Psoas muscle (tissue), 8 donors: Measurements from ENCODE around the gene LCNL1. TPM values are rescaled to one million over a fixed set of nuclear protein-coding genes. Genes with fewer than 3 reads are reported as not detected.

Experiments
- ATAC-seq, 4 donors: fragments of 200-7000 bp; cut with Tn5 transposase; one replicate each; pipeline ENCODE4 v1.9.1; 2020; ENCODE audit warnings: moderate library complexity in 3 of 4, mild to moderate bottlenecking in 2 of 4
- DNase-seq, 2 donors: peaks; one replicate each; pipeline ENCODE4 v3.0.0-alpha.2; 2020
- H3K27ac ChIP-seq: fragments of 200-600 bp; one replicate; pipeline ENCODE4 v1.8.0; 2022
- H3K27me3 ChIP-seq, 3 donors: fragments of 200-600 bp in 1 of 3; one replicate each; pipeline versions ENCODE4 v1.6.1 to v1.8.0; 2013 to 2022; ENCODE audit warnings: low read length in 2 of 3, mild to moderate bottlenecking in 2 of 3, moderate library complexity in 1 of 3; ENCODE audit not compliant: insufficient read depth in 3 of 3
- H3K36me3 ChIP-seq, 2 donors: fragments of 200-600 bp in 1 of 2; one replicate each; pipeline versions ENCODE4 v1.6.1 to v1.8.0; 2013 to 2022; ENCODE audit warnings: low read depth in 1 of 2, mild to moderate bottlenecking in 1 of 2, moderate library complexity in 1 of 2; ENCODE audit not compliant: insufficient read depth in 1 of 2
- H3K4me1 ChIP-seq: fragments of 200-600 bp; one replicate; pipeline ENCODE4 v1.8.0; 2022
- H3K4me3 ChIP-seq: fragments of 200-600 bp; one replicate; pipeline ENCODE4 v1.8.0; 2022; ENCODE audit warnings: mild to moderate bottlenecking
- H3K9me3 ChIP-seq: fragments of 200-600 bp; one replicate; pipeline ENCODE4 v1.8.0; 2022
- CTCF ChIP-seq: fragments of 200-600 bp; IDR thresholded peaks from one replicate; pipeline ENCODE4 v1.8.0; 2022; ENCODE audit warnings: antibody characterized with exemption
- WGBS, 3 donors: extraction: QIAGEN DNeasy Blood & Tissue Kit; methylation state at CpG; one replicate each; pipeline versions ENCODE4 v1.1.6 to v1.1.7; 2013; 5-methylcytosine and 5-hydroxymethylcytosine counted together
- intact Hi-C, 2 donors: fragments of 100-400 bp; cut with DNase I; formaldehyde crosslinking; loops; one replicate each; pipeline versions ENCODE4 v1.11.0 to v1.14.2; 2022
- polyA plus RNA-seq, 3 donors: library from polyadenylated mRNA; stranded (reverse); fragments of 200-250 nt; gene quantifications; one replicate each; pipeline ENCODE4 v1.2.3, GENCODE V29; 2013
- total RNA-seq, 4 donors: library from RNA; stranded (reverse); fragmentation: NEBNext Ultra II Directional in 2 of 4; extraction: Animal tissue kit (Norgen Biotek cat#: 25700) in 2 of 4; gene quantifications; one replicate each; pipeline versions ENCODE4 v1.2.1 to v1.2.4, GENCODE V29; 2021 to 2023
- donor health status: healthy with polysubstance abuse.
- donor health status: DM: no; HTN: no; CAD: no; lungs with moderate emphysema.
- donor health status: Bipolar disorder and iron deficiency.
- donor health status: healthy.
- donor health status: DM: yes; HTN: yes; CAD: no.
- donor health status: DM: no; HTN: no; CAD: no.
- donor health status: DM: no; HTN: no; CAD: no.
- donor health status: DM: yes; HTN: yes; CAD: no.

The LCNL1 gene
- total and polyA plus RNA-seq, 7 donors = 0.04 to 0.79 (median 0.14) TPM

- Histone ChIP-seq H3K4me3 (peak overlapping the region; percentile 43), H3K4me1 (peaks cover 26% of the 10 kb centered on the region), H3K27me3 (no peaks in the 10 kb centered on the region), H3K9me3 (no peaks in the 10 kb centered on the region), H3K36me3 (peaks cover 6 to 11% of the 10 kb centered on the region in 2 donors), H3K27ac (peak overlapping the region; percentile 87)
- intact Hi-C loops = loop anchor here (5.0 kb wide), 2 partner anchors 45 to 100 kb away; partner anchors contain the start of genes PAXX (in 1 of the 2) and PHPT1 (in 1 of the 2)
- 26 to 37% (median 30%) methylated on average over 25 to 26 of the region's 26 CpGs for WGBS, 3 donors
- DNase-seq (peak; percentile 32 to 60), ATAC-seq (peak in 3 of 4 donors; percentile 6 to 15 (median 10))
- TF ChIP-seq CTCF = no peak
These were observed 35.5 kb upstream of the LCNL1 start for GRCh38 chr9:136947028-136947891.

- ATAC-seq = no peak
- Histone ChIP-seq H3K36me3 (peaks cover 0 to 3% of the 10 kb centered on the region in 2 donors), H3K4me3 (no peak overlapping the region), H3K27me3 (no peaks in the 10 kb centered on the region), H3K9me3 (no peaks in the 10 kb centered on the region), H3K4me1 (peaks cover 20% of the 10 kb centered on the region), H3K27ac (peak overlapping the region; percentile 87)
- 37 to 44% (median 39%) methylated on average over 15 of the region's 15 CpGs for WGBS, 3 donors
- intact Hi-C loops = loop anchor here (2.0 to 5.0 kb wide), 3 partner anchors 44 to 101 kb away; partner anchors contain the start of genes PAXX (in 1 of the 2) and PHPT1 (in 1 of the 2)
- DNase-seq = peak; percentile 59 to 79
- TF ChIP-seq CTCF = peak; percentile 41
These were observed 34.8 kb upstream of the LCNL1 start for GRCh38 chr9:136947955-136948510.

GRCh38 chr9:136949239-136949816 lies 33.5 kb upstream of the LCNL1 start:
- H3K9me3 ChIP-seq = no peaks in the 10 kb centered on the region
- WGBS, 3 donors = 17 to 23% (median 18%) methylated on average over 17 to 22 of the region's 22 CpGs
- no peaks in the 10 kb centered on the region for H3K27me3 ChIP-seq
- DNase-seq = peak in 1 of 2 donors; percentile 13
- peaks cover 20% of the 10 kb centered on the region for H3K4me1 ChIP-seq
- no peak for TF ChIP-seq CTCF
- ATAC-seq = peak in 3 of 4 donors; percentile 1 to 6 (median 2)
- peak overlapping the region; percentile 87 for H3K27ac ChIP-seq
- intact Hi-C loops = loop anchor here (2.0 to 5.0 kb wide), 3 partner anchors 43 to 102 kb away; partner anchors contain the start of genes PAXX (in 1 of the 2) and PHPT1 (in 1 of the 2)
- peak overlapping the region; percentile 85 for H3K4me3 ChIP-seq
- H3K36me3 ChIP-seq = no peaks in the 10 kb centered on the region

- intact Hi-C loops = loop anchor here (2.0 to 5.0 kb wide), 4 partner anchors 42 to 158 kb away; partner anchors contain the start of genes PAXX (in 1 of the 2), PHPT1 (in 1 of the 2) and TMEM141 (in 1 of the 2)
- no peak for TF ChIP-seq CTCF
- Histone ChIP-seq H3K4me3 (peak overlapping the region; percentile 85), H3K27ac (peak overlapping the region; percentile 87), H3K4me1 (peaks cover 20% of the 10 kb centered on the region), H3K36me3 (no peaks in the 10 kb centered on the region), H3K27me3 (no peaks in the 10 kb centered on the region), H3K9me3 (no peaks in the 10 kb centered on the region)
- DNase-seq (peak; percentile 94 to 96), ATAC-seq (peak; percentile 87 to 93 (median 89))
- 2 to 3% (median 3%) methylated on average over 40 to 63 of the region's 63 CpGs for WGBS, 3 donors
These were observed 32.8 kb upstream of the LCNL1 start for GRCh38 chr9:136949817-136950655.
